ENCODE data around the gene EMB.

- TF ChIP-seq CTCF (conservative IDR thresholded peaks at IDR 0.05; ENCODE audit: low read length): no peak
- TF ChIP-seq EZH2phosphoT487 (IDR thresholded peaks at IDR 0.05; ENCODE audit: borderline replicate concordance): no peak
Measured at GRCh38 chr5:50406877-50407276, 34.2 kb downstream of the EMB start.

Measured in Loucy (cell line).